ENCODE results near the gene POMC.

- TF ChIP-seq CTCF (IDR thresholded peaks at IDR 0.05), result no peak
- no peak for TF ChIP-seq POLR2A (IDR thresholded peaks at IDR 0.05)
- TF ChIP-seq EP300 (IDR thresholded peaks at IDR 0.05), result no peak
Observed at GRCh38 chr2:25197336-25198208, 29.2 kb upstream of the POMC start.
